CD14-positive monocyte (primary cell): ENCODE data around the gene CTNNA2. TPM values are rescaled to one million over a fixed set of nuclear protein-coding genes. Genes with fewer than 3 reads are reported as not detected.

Experiments
- DNase-seq, 3 donors: peaks; one replicate each; pipeline ENCODE4 v3.0.0-alpha.2; 2011 to 2022
- H2AFZ ChIP-seq: 2 replicates; pipeline ENCODE4 v1.6.0; 2012; ENCODE audit warnings: mild to moderate bottlenecking, low read depth, low read length, inconsistent platforms; ENCODE audit not compliant: insufficient read depth, poor library complexity, severe bottlenecking
- H3K27ac ChIP-seq, 2 donors: 1 replicate in 1 of 2; 2 replicates in 1 of 2; pipeline ENCODE4 v1.5.1; 2012 to 2013; ENCODE audit warnings: low read length in 2 of 2, control low read depth in 1 of 2, inconsistent platforms in 1 of 2, low read depth in 1 of 2, mild to moderate bottlenecking in 1 of 2
- H3K27me3 ChIP-seq, 2 donors: one replicate each; pipeline versions ENCODE4 v1.6.0 to v1.6.1; 2011 to 2013; ENCODE audit warnings: low read length in 2 of 2; ENCODE audit not compliant: control insufficient read depth in 2 of 2, insufficient read depth in 2 of 2
- H3K36me3 ChIP-seq, 2 donors: replicated peaks in 1 of 2; 1 replicate in 1 of 2; 2 replicates in 1 of 2; pipeline versions ENCODE4 v1.5.1 to v1.6.1; 2012 to 2013; ENCODE audit warnings: low read length in 2 of 2, control low read depth in 1 of 2, inconsistent platforms in 1 of 2, mild to moderate bottlenecking in 1 of 2; ENCODE audit not compliant: insufficient read depth in 2 of 2, control insufficient read depth in 1 of 2
- H3K4me1 ChIP-seq, 2 donors: 1 replicate in 1 of 2; 2 replicates in 1 of 2; pipeline versions ENCODE4 v1.5.1 to v1.6.1; 2012 to 2013; ENCODE audit warnings: low read length in 2 of 2, control low read depth in 1 of 2, inconsistent platforms in 1 of 2, mild to moderate bottlenecking in 1 of 2, moderate library complexity in 1 of 2; ENCODE audit not compliant: insufficient read depth in 2 of 2, control insufficient read depth in 1 of 2
- H3K4me2 ChIP-seq: replicated peaks from 2 replicates; pipeline ENCODE3; 2012; ENCODE audit warnings: low read length, moderate library complexity, mild to moderate bottlenecking; ENCODE audit not compliant: poor library complexity, severe bottlenecking; ENCODE audit errors: extremely low read depth
- H3K4me3 ChIP-seq, 3 experiments: fragments of 200-600 bp in 1 of 3; sonication (generic) in 1 of 3; replicated peaks in 1 of 3; 1 replicate in 2 of 3; 2 replicates in 1 of 3; pipeline ENCODE4 v1.5.1; 2011 to 2013; ENCODE audit warnings: low read length in 3 of 3, mild to moderate bottlenecking in 3 of 3, control low read depth in 2 of 3, low read depth in 2 of 3, inconsistent platforms in 1 of 3, moderate library complexity in 1 of 3
- H3K79me2 ChIP-seq: 2 replicates; pipeline ENCODE4 v1.6.0; 2012; ENCODE audit warnings: mild to moderate bottlenecking, control low read depth, inconsistent platforms, low read length, moderate library complexity; ENCODE audit not compliant: insufficient read depth
- H3K9ac ChIP-seq: 2 replicates; pipeline ENCODE4 v1.6.0; 2017; ENCODE audit warnings: low read length, mild to moderate bottlenecking; ENCODE audit not compliant: insufficient read depth, poor library complexity, severe bottlenecking
- H3K9me3 ChIP-seq, 2 donors: replicated peaks in 1 of 2; 1 replicate in 1 of 2; 2 replicates in 1 of 2; pipeline versions ENCODE4 v1.5.1 to v1.6.1; 2012 to 2013; ENCODE audit warnings: low read length in 2 of 2, control low read depth in 1 of 2; ENCODE audit not compliant: control insufficient read depth in 1 of 2, insufficient read depth in 1 of 2
- H4K20me1 ChIP-seq: 2 replicates; pipeline ENCODE4 v1.6.0; 2012; ENCODE audit warnings: mild to moderate bottlenecking, low read length, control low read depth, moderate library complexity; ENCODE audit not compliant: insufficient read depth
- H3K27ac Mint-ChIP-seq, 7 donors: one replicate each; pipeline ENCODE4 v1.8.0; 2020; ENCODE audit warnings: mild to moderate bottlenecking in 7 of 7, mixed read lengths in 7 of 7, moderate library complexity in 6 of 7, inconsistent platforms in 2 of 7
- H3K27me3 Mint-ChIP-seq, 3 donors: one replicate each; pipeline ENCODE4 v1.8.0; 2021 to 2022; ENCODE audit warnings: low read depth in 3 of 3, mild to moderate bottlenecking in 3 of 3, mixed read lengths in 3 of 3, moderate library complexity in 3 of 3, inconsistent platforms in 1 of 3
- H3K36me3 Mint-ChIP-seq, 2 donors: one replicate each; pipeline ENCODE4 v1.8.0; 2020; ENCODE audit warnings: mixed read lengths in 2 of 2, inconsistent platforms in 1 of 2, mild to moderate bottlenecking in 1 of 2
- H3K4me1 Mint-ChIP-seq: one replicate; pipeline ENCODE4 v1.8.0; 2020; ENCODE audit warnings: mild to moderate bottlenecking, mixed read lengths
- H3K4me3 Mint-ChIP-seq, 2 donors: one replicate each; pipeline ENCODE4 v1.8.0; 2020; ENCODE audit warnings: mild to moderate bottlenecking in 2 of 2, mixed read lengths in 2 of 2, moderate library complexity in 1 of 2
- H3K9me3 Mint-ChIP-seq, 7 donors: one replicate each; pipeline ENCODE4 v1.8.0; 2020 to 2022; ENCODE audit warnings: mixed read lengths in 7 of 7, mild to moderate bottlenecking in 6 of 7, moderate library complexity in 6 of 7, inconsistent platforms in 2 of 7
- WGBS: methylation state at CpG from one replicate; pipeline ENCODE4 v1.1.5; 2013; ENCODE audit warnings: missing lambda C conversion rate; ENCODE audit not compliant: insufficient coverage; 5-methylcytosine and 5-hydroxymethylcytosine counted together
- intact Hi-C, 2 donors: fragments of 100-400 bp; cut with micrococcal nuclease; formaldehyde crosslinking; loops; one replicate each; pipeline versions ENCODE4 v1.15.0 to v1.15.1; 2023
- polyA plus RNA-seq, 3 donors: library from polyadenylated mRNA; depleted of rRNA in 1 of 3; unstranded in 2 of 3; stranded (reverse) in 1 of 3; fragments of 300-500 nt in 2 of 3; fragments of >200 nt in 1 of 3; fragmentation: Illumina TruSeq in 2 of 3; gene quantifications; 1 replicate in 2 of 3; 2 replicates in 1 of 3; pipeline ENCODE4 v1.2.3, GENCODE V29; 2012 to 2021
- TF ChIP-seq, protein P1 (sequence below): fragments of 200-600 bp; IDR thresholded peaks from one replicate; pipeline ENCODE4 v1.8.0; 2022; ENCODE audit warnings: antibody characterized with exemption, mild to moderate bottlenecking

The CTNNA2 gene
- polyA plus RNA-seq, 3 donors = not detected

DNA sequence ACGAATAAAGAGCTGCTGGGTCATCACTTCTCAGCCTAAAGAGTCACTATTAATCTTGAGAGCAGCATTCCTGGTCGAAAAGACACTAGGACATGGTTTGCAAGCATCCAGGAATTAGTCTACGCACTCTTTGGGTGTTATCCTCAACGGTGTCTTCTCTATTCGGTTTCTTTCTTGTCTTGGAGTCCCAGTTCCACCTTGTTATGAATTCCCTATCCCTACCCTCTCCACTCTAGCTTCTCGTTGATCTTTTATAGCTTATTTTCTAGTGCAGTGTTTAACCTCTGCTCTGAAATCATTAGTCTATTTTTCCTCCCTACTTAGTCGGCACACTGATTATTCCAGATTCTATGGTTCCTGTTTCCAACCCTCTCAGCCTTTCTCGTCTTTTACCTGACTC is 949.8 kb downstream of the CTNNA2 start:
- Histone ChIP-seq H3K9me3 (no peaks in the 10 kb centered on the region), H3K36me3 (no peaks in the 10 kb centered on the region), H2AFZ (no peak overlapping the region), H3K4me2 (no peak overlapping the region), H4K20me1 (no peaks in the 10 kb centered on the region), H3K27ac (no peak overlapping the region), H3K27me3 (no peaks in the 10 kb centered on the region), H3K4me3 (no peak overlapping the region), H3K9ac (no peak overlapping the region), H3K4me1 (no peaks in the 10 kb centered on the region), H3K79me2 (no peaks in the 10 kb centered on the region)
- no peak overlapping the region for H3K27ac Mint-ChIP-seq
- intact Hi-C loops = no loop called here
- no peaks in the 10 kb centered on the region for H3K4me1 Mint-ChIP-seq
- H3K9me3 Mint-ChIP-seq = peaks cover 0 to 4% (median 1%) of the 10 kb centered on the region in 7 donors
- H3K36me3 Mint-ChIP-seq = no peaks in the 10 kb centered on the region
- DNase-seq = no peak
- TF ChIP-seq, protein P1, sequence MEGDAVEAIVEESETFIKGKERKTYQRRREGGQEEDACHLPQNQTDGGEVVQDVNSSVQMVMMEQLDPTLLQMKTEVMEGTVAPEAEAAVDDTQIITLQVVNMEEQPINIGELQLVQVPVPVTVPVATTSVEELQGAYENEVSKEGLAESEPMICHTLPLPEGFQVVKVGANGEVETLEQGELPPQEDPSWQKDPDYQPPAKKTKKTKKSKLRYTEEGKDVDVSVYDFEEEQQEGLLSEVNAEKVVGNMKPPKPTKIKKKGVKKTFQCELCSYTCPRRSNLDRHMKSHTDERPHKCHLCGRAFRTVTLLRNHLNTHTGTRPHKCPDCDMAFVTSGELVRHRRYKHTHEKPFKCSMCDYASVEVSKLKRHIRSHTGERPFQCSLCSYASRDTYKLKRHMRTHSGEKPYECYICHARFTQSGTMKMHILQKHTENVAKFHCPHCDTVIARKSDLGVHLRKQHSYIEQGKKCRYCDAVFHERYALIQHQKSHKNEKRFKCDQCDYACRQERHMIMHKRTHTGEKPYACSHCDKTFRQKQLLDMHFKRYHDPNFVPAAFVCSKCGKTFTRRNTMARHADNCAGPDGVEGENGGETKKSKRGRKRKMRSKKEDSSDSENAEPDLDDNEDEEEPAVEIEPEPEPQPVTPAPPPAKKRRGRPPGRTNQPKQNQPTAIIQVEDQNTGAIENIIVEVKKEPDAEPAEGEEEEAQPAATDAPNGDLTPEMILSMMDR = no peak
- 73% methylated on average over 6 of the region's 8 CpGs for WGBS
- peaks cover 0 to 3% (median 0%) of the 10 kb centered on the region in 3 donors for H3K27me3 Mint-ChIP-seq
- no peak overlapping the region for H3K4me3 Mint-ChIP-seq

DNA sequence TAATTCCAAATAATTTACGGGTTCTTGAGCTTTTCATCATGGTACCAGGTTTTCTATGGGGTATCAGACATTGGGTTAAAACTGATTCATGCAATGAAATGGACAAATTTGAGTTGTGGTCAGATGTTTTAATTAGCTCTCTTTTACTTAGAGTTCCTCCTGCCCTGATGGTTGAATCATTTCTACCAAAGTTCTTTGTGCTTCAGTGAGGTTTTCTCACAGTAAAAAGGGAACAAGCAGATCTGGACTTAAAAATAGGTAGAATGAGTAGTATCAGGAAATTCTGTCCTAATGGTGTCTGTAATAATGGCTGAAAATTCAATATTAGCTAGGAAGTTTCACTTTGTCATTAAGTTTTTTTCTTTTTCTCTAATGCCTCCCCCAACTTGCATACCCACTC is 951.4 kb downstream of the CTNNA2 start:
- TF ChIP-seq, protein P1 = no peak
- Histone ChIP-seq H3K79me2 (no peaks in the 10 kb centered on the region), H2AFZ (no peak overlapping the region), H3K4me2 (no peak overlapping the region), H3K4me1 (no peaks in the 10 kb centered on the region), H4K20me1 (no peaks in the 10 kb centered on the region), H3K27me3 (no peaks in the 10 kb centered on the region), H3K36me3 (no peaks in the 10 kb centered on the region), H3K27ac (no peak overlapping the region), H3K9me3 (peaks cover 0 to under 1% of the 10 kb centered on the region in 2 donors), H3K9ac (no peak overlapping the region), H3K4me3 (no peak overlapping the region)
- no peaks in the 10 kb centered on the region for H3K36me3 Mint-ChIP-seq
- peaks cover 0 to 4% (median 1%) of the 10 kb centered on the region in 7 donors for H3K9me3 Mint-ChIP-seq
- H3K27me3 Mint-ChIP-seq = peaks cover 0 to 3% (median 0%) of the 10 kb centered on the region in 3 donors
- intact Hi-C loops = no loop called here
- no peak overlapping the region for H3K4me3 Mint-ChIP-seq
- no peaks in the 10 kb centered on the region for H3K4me1 Mint-ChIP-seq
- no peak overlapping the region for H3K27ac Mint-ChIP-seq
- DNase-seq = no peak
- WGBS = no CpG with 5 or more reads among the region's 1 CpG
